Esophagus muscularis mucosa (tissue), 4 donors: ENCODE results near the gene BMP4. TPM values are rescaled to one million over a fixed set of nuclear protein-coding genes. Genes with fewer than 3 reads are reported as not detected.

ENCODE experiments used
- DNase-seq: peaks from one replicate; pipeline ENCODE4 v3.0.0-alpha.2; 2017; ENCODE audit errors: extremely low spot score
- H3K27ac ChIP-seq, 4 donors: fragments of 200-600 bp; sonication (generic); replicated peaks in 1 of 4; 1 replicate in 3 of 4; 2 replicates in 1 of 4; pipeline ENCODE4 v1.5.1; 2016 to 2019; ENCODE audit warnings: mild to moderate bottlenecking in 1 of 4
- H3K27me3 ChIP-seq, 4 donors: fragments of 200-600 bp; sonication (generic); one replicate each; pipeline versions ENCODE4 v1.5.1 to v1.6.0; 2016 to 2019
- H3K36me3 ChIP-seq, 4 donors: fragments of 200-600 bp; sonication (generic); one replicate each; pipeline ENCODE4 v1.5.1; 2016 to 2019
- H3K4me1 ChIP-seq, 4 donors: fragments of 200-600 bp; sonication (generic); one replicate each; pipeline ENCODE4 v1.5.1; 2016 to 2019
- H3K4me3 ChIP-seq, 4 donors: fragments of 200-600 bp; sonication (generic); 1 replicate in 2 of 4; 2 replicates in 2 of 4; pipeline ENCODE4 v1.5.1; 2016 to 2019; ENCODE audit warnings: mild to moderate bottlenecking in 4 of 4, moderate library complexity in 1 of 4
- H3K9me3 ChIP-seq, 4 donors: fragments of 200-600 bp; sonication (generic); 1 replicate in 3 of 4; 2 replicates in 1 of 4; pipeline ENCODE4 v1.5.1; 2016 to 2019
- EP300 ChIP-seq: sonication (generic); formaldehyde crosslinking; IDR thresholded peaks from one replicate; pipeline ENCODE4 v1.6.1; 2017; ENCODE audit warnings: antibody characterized with exemption
- POLR2A ChIP-seq: fragments of 450-650 bp; IDR thresholded peaks from one replicate; pipeline ENCODE4 v1.6.1; 2017; ENCODE audit warnings: antibody characterized with exemption, moderate library complexity, mild to moderate bottlenecking, low read depth
- POLR2AphosphoS5 ChIP-seq, 2 donors: sonication (generic); formaldehyde crosslinking; IDR thresholded peaks; one replicate each; pipeline ENCODE4 v1.6.1; 2017; ENCODE audit warnings: antibody characterized with exemption in 2 of 2
- WGBS: methylation state at CpG from one replicate; pipeline ENCODE4 v1.1.5; 2018; 5-methylcytosine and 5-hydroxymethylcytosine counted together
- intact Hi-C: fragments of 100-400 bp; cut with DNase I; formaldehyde crosslinking; loops from one replicate; pipeline ENCODE4 v1.15.1; 2023
- total RNA-seq, 4 donors: library from RNA; depleted of rRNA; stranded (reverse); fragments of >200 nt; gene quantifications; one replicate each; pipeline versions ENCODE4 v1.1.0 to v1.2.1, GENCODE V29; 2016
- TF ChIP-seq, protein P1 (sequence below), 3 experiments: fragments of 200-600 bp in 2 of 3; fragments of 450-650 bp in 1 of 3; sonication (generic) in 2 of 3; IDR thresholded peaks; one replicate each; pipeline ENCODE4 v1.5.1; 2017 to 2019; ENCODE audit warnings: antibody characterized with exemption in 3 of 3, mild to moderate bottlenecking in 2 of 3, moderate library complexity in 1 of 3

The BMP4 gene
- total RNA-seq, 4 donors from 2014 or later: 16.0 to 29.9 (median 18.9) TPM

DNA sequence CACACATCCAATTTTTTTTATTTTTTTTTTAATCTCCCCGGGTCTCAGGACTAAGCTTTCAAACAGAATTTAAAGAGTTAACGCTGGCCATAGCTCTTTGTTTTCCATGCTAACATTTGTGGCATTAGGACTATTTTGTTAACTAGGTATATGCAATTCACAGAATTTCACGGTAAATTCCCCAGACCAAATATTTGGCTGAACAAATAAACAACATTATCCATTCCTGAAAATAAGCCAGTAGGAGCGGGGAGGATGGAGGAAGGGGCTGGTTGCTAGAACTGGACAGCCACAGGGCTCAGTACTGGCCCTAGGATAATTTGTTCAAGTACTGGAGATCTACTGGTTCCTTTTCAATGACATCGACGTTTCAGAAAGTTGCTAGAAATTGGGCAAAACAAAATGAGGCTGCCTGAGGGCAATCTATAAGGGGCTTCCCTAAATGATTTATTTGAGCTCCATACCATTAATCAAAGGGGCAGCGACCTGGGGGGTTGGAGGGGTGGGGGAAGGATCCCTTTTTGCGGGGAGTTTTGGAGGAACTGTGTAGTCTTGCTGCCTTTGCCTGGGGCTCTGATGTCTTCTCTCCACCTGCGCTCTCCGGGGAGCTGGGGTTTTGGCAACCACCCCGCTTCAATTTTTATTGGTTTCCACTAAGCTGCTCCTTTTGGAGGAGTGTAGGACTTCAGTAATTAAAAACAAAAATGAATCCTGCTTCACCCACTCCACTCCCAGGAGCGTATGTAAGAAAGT lies 9.0 kb downstream of the BMP4 start:
- TF ChIP-seq, protein P1, sequence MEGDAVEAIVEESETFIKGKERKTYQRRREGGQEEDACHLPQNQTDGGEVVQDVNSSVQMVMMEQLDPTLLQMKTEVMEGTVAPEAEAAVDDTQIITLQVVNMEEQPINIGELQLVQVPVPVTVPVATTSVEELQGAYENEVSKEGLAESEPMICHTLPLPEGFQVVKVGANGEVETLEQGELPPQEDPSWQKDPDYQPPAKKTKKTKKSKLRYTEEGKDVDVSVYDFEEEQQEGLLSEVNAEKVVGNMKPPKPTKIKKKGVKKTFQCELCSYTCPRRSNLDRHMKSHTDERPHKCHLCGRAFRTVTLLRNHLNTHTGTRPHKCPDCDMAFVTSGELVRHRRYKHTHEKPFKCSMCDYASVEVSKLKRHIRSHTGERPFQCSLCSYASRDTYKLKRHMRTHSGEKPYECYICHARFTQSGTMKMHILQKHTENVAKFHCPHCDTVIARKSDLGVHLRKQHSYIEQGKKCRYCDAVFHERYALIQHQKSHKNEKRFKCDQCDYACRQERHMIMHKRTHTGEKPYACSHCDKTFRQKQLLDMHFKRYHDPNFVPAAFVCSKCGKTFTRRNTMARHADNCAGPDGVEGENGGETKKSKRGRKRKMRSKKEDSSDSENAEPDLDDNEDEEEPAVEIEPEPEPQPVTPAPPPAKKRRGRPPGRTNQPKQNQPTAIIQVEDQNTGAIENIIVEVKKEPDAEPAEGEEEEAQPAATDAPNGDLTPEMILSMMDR (IDR thresholded peaks at IDR 0.05): no peak
- TF ChIP-seq POLR2AphosphoS5 (IDR thresholded peaks at IDR 0.05): no peak
- no peak for TF ChIP-seq POLR2A
- no peak for TF ChIP-seq EP300
- Histone ChIP-seq H3K27ac (no peak overlapping the region), H3K4me1 (peaks cover 11 to 28% (median 23%) of the 10 kb centered on the region in 4 donors), H3K4me3 (no peak overlapping the region), H3K36me3 (peaks cover 0 to 14% (median 3%) of the 10 kb centered on the region in 4 donors), H3K9me3 (no peaks in the 10 kb centered on the region), H3K27me3 (peaks cover 0 to 79% (median 9%) of the 10 kb centered on the region in 4 donors)
- DNase-seq: no peak
- intact Hi-C loops: no loop called here
- WGBS: 64% methylated on average over 12 of the region's 12 CpGs

DNA sequence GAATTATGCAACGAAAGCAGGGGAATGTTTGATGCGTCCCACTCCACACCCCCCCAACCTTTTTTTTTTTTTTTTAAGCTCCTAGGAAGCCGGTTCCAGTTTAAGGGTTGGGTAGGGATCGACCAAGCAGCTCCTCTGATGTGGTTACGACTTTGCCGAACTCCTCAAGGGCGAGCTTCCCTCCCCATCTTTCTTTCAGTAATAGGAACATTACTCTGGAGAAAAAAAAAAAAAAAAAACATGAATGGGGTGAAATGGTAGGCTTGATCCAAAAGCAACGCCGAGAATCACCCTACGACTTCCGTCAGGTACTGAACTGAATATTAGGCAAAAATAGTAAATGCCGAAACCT lies 9.6 kb downstream of the BMP4 start:
- intact Hi-C loops: no loop called here
- Histone ChIP-seq H3K36me3 (peaks cover 0 to 14% (median 3%) of the 10 kb centered on the region in 4 donors), H3K4me1 (peaks cover 6 to 23% (median 18%) of the 10 kb centered on the region in 4 donors), H3K9me3 (no peaks in the 10 kb centered on the region), H3K27ac (no peak overlapping the region), H3K27me3 (peaks cover 0 to 79% (median 9%) of the 10 kb centered on the region in 4 donors), H3K4me3 (peak overlapping the region in 3 of 4 donors; percentile 33 to 50 (median 38))
- WGBS: 57% methylated on average over 12 of the region's 12 CpGs
- no peak for DNase-seq
- no peak for TF ChIP-seq POLR2AphosphoS5 (IDR thresholded peaks at IDR 0.05)
- no peak for TF ChIP-seq EP300
- no peak for TF ChIP-seq POLR2A
- TF ChIP-seq, protein P1 (IDR thresholded peaks at IDR 0.05): no peak

- no peak overlapping the region for H3K27ac ChIP-seq
- intact Hi-C loops: no loop called here
- DNase-seq: no peak
- peaks cover 2 to 18% (median 13%) of the 10 kb centered on the region in 4 donors for H3K4me1 ChIP-seq
- TF ChIP-seq POLR2A (no peak), EP300 (no peak)
- H3K27me3 ChIP-seq: peaks cover 0 to 74% (median 7%) of the 10 kb centered on the region in 4 donors
- H3K36me3 ChIP-seq: peaks cover 0 to 14% (median 3%) of the 10 kb centered on the region in 4 donors
- peak overlapping the region; percentile 24 to 50 (median 36) for H3K4me3 ChIP-seq
- no peaks in the 10 kb centered on the region for H3K9me3 ChIP-seq
- WGBS: 25% methylated on average over 29 of the region's 63 CpGs
Observed at GRCh38 chr14:53946404-53947093, 10.1 kb downstream of the BMP4 start.

- DNase-seq: no peak
- Histone ChIP-seq H3K36me3 (peaks cover 0 to 14% (median 3%) of the 10 kb centered on the region in 4 donors), H3K4me3 (peak overlapping the region in 1 of 4 donors; percentile 38), H3K27me3 (peaks cover 0 to 69% (median 7%) of the 10 kb centered on the region in 4 donors), H3K4me1 (peaks cover 0 to 12% (median 10%) of the 10 kb centered on the region in 4 donors), H3K9me3 (no peaks in the 10 kb centered on the region), H3K27ac (no peak overlapping the region)
- WGBS: 85% methylated on average over 11 of the region's 14 CpGs
- intact Hi-C loops: no loop called here
- TF ChIP-seq POLR2A (no peak), POLR2AphosphoS5 (IDR thresholded peaks at IDR 0.05) (no peak), EP300 (no peak)
- TF ChIP-seq, protein P1 (IDR thresholded peaks at IDR 0.05): no peak
Observed at GRCh38 chr14:53946071-53946403, 10.6 kb downstream of the BMP4 start.

DNA sequence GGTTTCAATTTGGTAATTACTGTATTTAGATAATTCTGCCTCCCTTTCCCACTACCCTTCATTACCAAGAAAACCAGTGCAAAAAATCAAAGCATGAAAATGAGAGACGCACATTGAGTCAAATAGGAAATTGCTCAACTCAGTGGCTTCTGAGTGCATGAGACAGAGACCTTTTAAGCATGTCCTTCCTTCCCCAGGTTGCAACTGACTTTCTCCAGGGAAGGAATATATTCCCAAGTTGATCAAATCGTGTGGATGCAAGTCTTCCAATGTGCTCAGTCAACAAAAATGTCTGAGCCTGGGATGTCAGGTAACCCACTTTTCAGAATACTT lies 12.9 kb downstream of the BMP4 start:
- Histone ChIP-seq H3K36me3 (no peaks in the 10 kb centered on the region), H3K27ac (no peak overlapping the region), H3K4me1 (peaks cover 0 to 12% (median 9%) of the 10 kb centered on the region in 4 donors), H3K27me3 (peaks cover 0 to 55% (median 7%) of the 10 kb centered on the region in 4 donors), H3K4me3 (no peak overlapping the region), H3K9me3 (no peaks in the 10 kb centered on the region)
- 76% methylated on average over 2 of the region's 2 CpGs for WGBS
- TF ChIP-seq EP300 (no peak), POLR2A (no peak), POLR2AphosphoS5 (IDR thresholded peaks at IDR 0.05) (no peak)
- TF ChIP-seq, protein P1 (IDR thresholded peaks at IDR 0.05): no peak
- DNase-seq: no peak
- intact Hi-C loops: no loop called here
